IPS-20b (cell line): ENCODE results near the gene SIX2.

Experiments used
- H3K27ac ChIP-seq: one replicate; pipeline ENCODE4 v1.5.1; 2013; ENCODE audit warnings: low read length
- H3K27me3 ChIP-seq: 2 replicates; pipeline ENCODE4 v1.6.1; 2013; ENCODE audit warnings: mild to moderate bottlenecking, low read length, inconsistent platforms; ENCODE audit not compliant: insufficient read depth
- H3K36me3 ChIP-seq: 2 replicates; pipeline ENCODE4 v1.6.1; 2013; ENCODE audit warnings: low read depth, mild to moderate bottlenecking, inconsistent platforms, low read length, moderate library complexity; ENCODE audit not compliant: insufficient read depth
- H3K4me1 ChIP-seq: 2 replicates; pipeline ENCODE4 v1.6.1; 2013; ENCODE audit warnings: mild to moderate bottlenecking, control low read depth, inconsistent platforms, low read length, moderate library complexity; ENCODE audit not compliant: insufficient read depth
- H3K4me3 ChIP-seq: 2 replicates; pipeline ENCODE4 v1.5.1; 2013; ENCODE audit warnings: mild to moderate bottlenecking, low read length, inconsistent platforms
- H3K9ac ChIP-seq: 2 replicates; pipeline ENCODE4 v1.6.1; 2013; ENCODE audit warnings: low read depth, mild to moderate bottlenecking, inconsistent platforms, low read length, moderate library complexity
- H3K9me3 ChIP-seq: 2 replicates; pipeline ENCODE4 v1.6.1; 2013; ENCODE audit warnings: mild to moderate bottlenecking, low read depth, low read length, inconsistent platforms; ENCODE audit not compliant: insufficient read depth

SIX2 gene

GRCh38 chr2:45009303-45009927, at the start of gene SIX2:
SIX2 (minus strand) TSS chr2:45009452; CDS start chr2:45009110, 342 bp downstream.
- H3K9ac ChIP-seq: no peak within 1 kb of the TSS
- H3K36me3 ChIP-seq: no peaks in the 10 kb centered on the region
- no peak within 1 kb of the TSS for H3K27ac ChIP-seq
- peaks cover 97% of the 10 kb centered on the region for H3K27me3 ChIP-seq
- H3K9me3 ChIP-seq: peaks cover 14% of the 10 kb centered on the region; the same call in 1 of the 2 replicates
- peak within 1 kb of the TSS; percentile 67 for H3K4me3 ChIP-seq
- H3K4me1 ChIP-seq: peaks cover 3% of the 10 kb centered on the region; the same call in 1 of the 2 replicates

- Histone ChIP-seq H3K9ac (no peak overlapping the region), H3K4me3 (no peak overlapping the region), H3K4me1 (no peaks in the 10 kb centered on the region), H3K27ac (no peak overlapping the region), H3K27me3 (no peaks in the 10 kb centered on the region), H3K36me3 (no peaks in the 10 kb centered on the region), H3K9me3 (no peaks in the 10 kb centered on the region)
Measured at GRCh38 chr2:45055162-45055605, 45.9 kb upstream of the SIX2 start.

GRCh38 chr2:45053966-45054365, 44.7 kb upstream of the SIX2 start:
- no peak overlapping the region for H3K4me3 ChIP-seq

GRCh38 chr2:45052388-45052928, 43.2 kb upstream of the SIX2 start:
- H3K36me3 ChIP-seq: no peaks in the 10 kb centered on the region
- H3K9me3 ChIP-seq: no peaks in the 10 kb centered on the region
- no peak overlapping the region for H3K4me3 ChIP-seq
- H3K27me3 ChIP-seq: no peaks in the 10 kb centered on the region
- no peaks in the 10 kb centered on the region for H3K4me1 ChIP-seq
- no peak overlapping the region for H3K9ac ChIP-seq
- no peak overlapping the region for H3K27ac ChIP-seq

More at GRCh38 chr2:45053966-45054365, 44.7 kb upstream of the SIX2 start:
- no peak overlapping the region for H3K9ac ChIP-seq
- no peaks in the 10 kb centered on the region for H3K4me1 ChIP-seq
- H3K36me3 ChIP-seq: no peaks in the 10 kb centered on the region
- H3K27me3 ChIP-seq: no peaks in the 10 kb centered on the region
- no peaks in the 10 kb centered on the region for H3K9me3 ChIP-seq
- no peak overlapping the region for H3K27ac ChIP-seq

- Histone ChIP-seq H3K9me3 (no peaks in the 10 kb centered on the region), H3K4me3 (no peak overlapping the region), H3K9ac (no peak overlapping the region), H3K4me1 (no peaks in the 10 kb centered on the region), H3K27ac (no peak overlapping the region), H3K36me3 (no peaks in the 10 kb centered on the region), H3K27me3 (no peaks in the 10 kb centered on the region)
Measured at GRCh38 chr2:45049569-45050336, 40.5 kb upstream of the SIX2 start.

GRCh38 chr2:45047301-45047700, 38.0 kb upstream of the SIX2 start:
- no peak overlapping the region for H3K9ac ChIP-seq
- no peaks in the 10 kb centered on the region for H3K9me3 ChIP-seq
- no peaks in the 10 kb centered on the region for H3K27me3 ChIP-seq
- H3K4me1 ChIP-seq: no peaks in the 10 kb centered on the region
- no peak overlapping the region for H3K27ac ChIP-seq
- no peak overlapping the region for H3K4me3 ChIP-seq
- no peaks in the 10 kb centered on the region for H3K36me3 ChIP-seq

- H3K9me3 ChIP-seq: no peaks in the 10 kb centered on the region
- no peaks in the 10 kb centered on the region for H3K27me3 ChIP-seq
- no peak overlapping the region for H3K27ac ChIP-seq
- no peak overlapping the region for H3K4me3 ChIP-seq
- no peak overlapping the region for H3K9ac ChIP-seq
- no peaks in the 10 kb centered on the region for H3K4me1 ChIP-seq
- H3K36me3 ChIP-seq: no peaks in the 10 kb centered on the region
Measured at GRCh38 chr2:45046786-45047185, 37.5 kb upstream of the SIX2 start.

GRCh38 chr2:45045706-45046105, 36.5 kb upstream of the SIX2 start:
- Histone ChIP-seq H3K9me3 (no peaks in the 10 kb centered on the region), H3K36me3 (no peaks in the 10 kb centered on the region), H3K4me3 (no peak overlapping the region), H3K27ac (no peak overlapping the region), H3K27me3 (no peaks in the 10 kb centered on the region), H3K9ac (no peak overlapping the region), H3K4me1 (peaks cover 4% of the 10 kb centered on the region)

- Histone ChIP-seq H3K27ac (no peak overlapping the region), H3K4me1 (peaks cover 6% of the 10 kb centered on the region), H3K9me3 (no peaks in the 10 kb centered on the region), H3K27me3 (no peaks in the 10 kb centered on the region), H3K9ac (no peak overlapping the region), H3K4me3 (no peak overlapping the region), H3K36me3 (no peaks in the 10 kb centered on the region)
Measured at GRCh38 chr2:45044916-45045315, 35.7 kb upstream of the SIX2 start.

GRCh38 chr2:45043174-45043573, 33.9 kb upstream of the SIX2 start:
- H3K36me3 ChIP-seq: no peaks in the 10 kb centered on the region
- H3K27me3 ChIP-seq: no peaks in the 10 kb centered on the region
- no peak overlapping the region for H3K9ac ChIP-seq
- peaks cover 6% of the 10 kb centered on the region for H3K4me1 ChIP-seq
- H3K27ac ChIP-seq: no peak overlapping the region
- H3K4me3 ChIP-seq: no peak overlapping the region
- H3K9me3 ChIP-seq: no peaks in the 10 kb centered on the region

GRCh38 chr2:45042401-45042800, 33.1 kb upstream of the SIX2 start:
- Histone ChIP-seq H3K4me3 (no peak overlapping the region), H3K36me3 (no peaks in the 10 kb centered on the region), H3K27ac (no peak overlapping the region), H3K9ac (no peak overlapping the region), H3K9me3 (no peaks in the 10 kb centered on the region), H3K4me1 (peaks cover 6% of the 10 kb centered on the region), H3K27me3 (no peaks in the 10 kb centered on the region)

- Histone ChIP-seq H3K27ac (no peak overlapping the region), H3K4me3 (no peak overlapping the region), H3K36me3 (no peaks in the 10 kb centered on the region), H3K9ac (no peak overlapping the region; the same call in 1 of the 2 replicates), H3K9me3 (no peaks in the 10 kb centered on the region), H3K27me3 (no peaks in the 10 kb centered on the region), H3K4me1 (peaks cover 6% of the 10 kb centered on the region)
Measured at GRCh38 chr2:45040786-45041185, 31.5 kb upstream of the SIX2 start.
